Neutrophil (primary cell): Measurements from ENCODE around the gene CFAP61.

Experiments
- H3K27ac ChIP-seq: fragments of 200-600 bp; sonication (generic); 2 replicates; pipeline ENCODE4 v1.5.1; 2016; ENCODE audit warnings: mild to moderate bottlenecking, moderate library complexity
- H3K27me3 ChIP-seq: fragments of 200-600 bp; sonication (generic); 2 replicates; pipeline ENCODE4 v1.6.0; 2016; ENCODE audit warnings: mild to moderate bottlenecking
- H3K36me3 ChIP-seq: fragments of 200-600 bp; sonication (generic); 2 replicates; pipeline ENCODE4 v1.5.1; 2017
- H3K4me1 ChIP-seq, 2 experiments: fragments of 200-600 bp in 1 of 2; sonication (generic) in 1 of 2; 1 replicate in 1 of 2; 2 replicates in 1 of 2; pipeline versions ENCODE4 v1.5.1 to v1.6.1; 2013 to 2016; ENCODE audit warnings: low read depth in 1 of 2, low read length in 1 of 2, mild to moderate bottlenecking in 1 of 2, moderate library complexity in 1 of 2; ENCODE audit not compliant: control insufficient read depth in 1 of 2, insufficient read depth in 1 of 2
- H3K4me3 ChIP-seq, 2 experiments: fragments of 200-600 bp in 1 of 2; sonication (generic) in 1 of 2; 1 replicate in 1 of 2; 2 replicates in 1 of 2; pipeline ENCODE4 v1.5.1; 2013 to 2016; ENCODE audit warnings: low read depth in 1 of 2, low read length in 1 of 2, mild to moderate bottlenecking in 1 of 2, moderate library complexity in 1 of 2
- H3K9me3 ChIP-seq: fragments of 200-600 bp; sonication (generic); 2 replicates; pipeline ENCODE4 v1.5.1; 2016
- TF ChIP-seq, protein P1 (sequence below): fragments of 200-600 bp; sonication (generic); IDR thresholded peaks from 2 replicates; pipeline ENCODE4 v1.5.1; 2016; ENCODE audit warnings: antibody characterized with exemption

CFAP61 gene

GRCh38 chr20:20286061-20286460 lies 233.7 kb downstream of the CFAP61 start:
- Histone ChIP-seq H3K27ac (no peak overlapping the region), H3K4me1 (no peaks in the 10 kb centered on the region), H3K27me3 (peaks cover 4% of the 10 kb centered on the region), H3K36me3 (no peaks in the 10 kb centered on the region), H3K4me3 (no peak overlapping the region), H3K9me3 (no peaks in the 10 kb centered on the region)
- TF ChIP-seq, protein P1, sequence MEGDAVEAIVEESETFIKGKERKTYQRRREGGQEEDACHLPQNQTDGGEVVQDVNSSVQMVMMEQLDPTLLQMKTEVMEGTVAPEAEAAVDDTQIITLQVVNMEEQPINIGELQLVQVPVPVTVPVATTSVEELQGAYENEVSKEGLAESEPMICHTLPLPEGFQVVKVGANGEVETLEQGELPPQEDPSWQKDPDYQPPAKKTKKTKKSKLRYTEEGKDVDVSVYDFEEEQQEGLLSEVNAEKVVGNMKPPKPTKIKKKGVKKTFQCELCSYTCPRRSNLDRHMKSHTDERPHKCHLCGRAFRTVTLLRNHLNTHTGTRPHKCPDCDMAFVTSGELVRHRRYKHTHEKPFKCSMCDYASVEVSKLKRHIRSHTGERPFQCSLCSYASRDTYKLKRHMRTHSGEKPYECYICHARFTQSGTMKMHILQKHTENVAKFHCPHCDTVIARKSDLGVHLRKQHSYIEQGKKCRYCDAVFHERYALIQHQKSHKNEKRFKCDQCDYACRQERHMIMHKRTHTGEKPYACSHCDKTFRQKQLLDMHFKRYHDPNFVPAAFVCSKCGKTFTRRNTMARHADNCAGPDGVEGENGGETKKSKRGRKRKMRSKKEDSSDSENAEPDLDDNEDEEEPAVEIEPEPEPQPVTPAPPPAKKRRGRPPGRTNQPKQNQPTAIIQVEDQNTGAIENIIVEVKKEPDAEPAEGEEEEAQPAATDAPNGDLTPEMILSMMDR = no peak

DNA sequence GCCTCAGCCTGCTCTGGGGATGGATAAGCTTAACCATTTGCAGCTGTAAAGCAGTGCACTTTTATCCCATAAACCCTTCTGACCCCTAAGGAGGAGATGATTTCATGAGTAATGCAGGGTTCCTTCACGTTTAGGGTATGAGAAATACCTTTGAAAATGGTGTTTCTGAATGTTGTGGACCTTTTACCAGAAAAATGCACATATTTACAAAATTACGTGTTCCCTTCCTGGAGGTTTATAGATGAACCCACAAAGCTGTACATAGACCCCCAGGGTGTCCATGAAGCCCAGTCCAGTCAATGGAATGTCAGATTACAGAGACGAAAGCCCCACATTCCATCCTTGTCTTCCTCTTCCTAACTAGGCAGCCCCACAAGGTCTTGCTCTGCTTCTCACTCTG lies 237.0 kb downstream of the CFAP61 start:
- Histone ChIP-seq H3K36me3 (no peaks in the 10 kb centered on the region), H3K4me3 (no peak overlapping the region), H3K4me1 (no peaks in the 10 kb centered on the region), H3K27me3 (peaks cover 4% of the 10 kb centered on the region), H3K9me3 (no peaks in the 10 kb centered on the region), H3K27ac (no peak overlapping the region)
- TF ChIP-seq, protein P1 = no peak

GRCh38 chr20:20292472-20292871 lies 240.1 kb downstream of the CFAP61 start:
- no peak overlapping the region for H3K4me3 ChIP-seq
- H3K9me3 ChIP-seq = no peaks in the 10 kb centered on the region
- no peaks in the 10 kb centered on the region for H3K27me3 ChIP-seq
- no peaks in the 10 kb centered on the region for H3K4me1 ChIP-seq
- H3K27ac ChIP-seq = no peak overlapping the region
- H3K36me3 ChIP-seq = no peaks in the 10 kb centered on the region
- TF ChIP-seq, protein P1 = no peak

- no peak overlapping the region for H3K4me3 ChIP-seq
- H3K4me1 ChIP-seq = no peaks in the 10 kb centered on the region
- H3K27me3 ChIP-seq = no peaks in the 10 kb centered on the region
- H3K9me3 ChIP-seq = no peaks in the 10 kb centered on the region
- no peak overlapping the region for H3K27ac ChIP-seq
- no peaks in the 10 kb centered on the region for H3K36me3 ChIP-seq
- TF ChIP-seq, protein P1 = no peak
Observed at GRCh38 chr20:20293141-20293540, 240.8 kb downstream of the CFAP61 start.

DNA sequence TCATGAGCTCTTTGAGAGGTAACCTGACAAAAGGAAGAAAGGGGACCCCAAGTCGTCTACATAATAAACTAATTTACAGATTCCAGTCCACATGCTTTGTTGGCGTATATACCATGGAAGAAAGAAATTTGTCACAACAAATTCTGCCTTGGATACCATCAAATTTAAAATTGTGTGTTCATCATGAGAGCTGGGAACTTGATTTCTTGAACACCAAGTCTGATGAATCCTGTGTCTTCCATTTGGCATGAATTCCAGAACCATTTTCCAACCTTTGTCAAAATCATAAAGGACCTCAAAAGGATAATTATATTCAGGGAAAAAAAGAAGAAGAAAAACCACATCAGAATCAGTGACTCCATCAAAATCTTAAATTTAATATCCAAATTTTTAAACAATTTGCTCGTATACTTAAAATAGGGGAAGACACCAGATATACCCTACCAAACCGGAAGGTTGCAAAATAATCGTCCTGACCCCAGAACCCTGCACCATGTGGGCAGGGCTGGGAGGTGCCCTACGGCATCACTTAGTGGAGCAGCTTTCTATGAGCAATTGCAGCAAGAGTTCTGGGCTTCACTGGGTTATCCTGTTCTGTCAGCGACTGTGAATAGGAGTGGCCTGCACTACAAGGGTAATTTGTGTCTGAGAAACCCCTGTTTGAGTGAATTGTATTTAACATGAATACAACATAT lies 241.5 kb downstream of the CFAP61 start:
- H3K27ac ChIP-seq = no peak overlapping the region
- no peaks in the 10 kb centered on the region for H3K36me3 ChIP-seq
- no peaks in the 10 kb centered on the region for H3K9me3 ChIP-seq
- TF ChIP-seq, protein P1 = no peak
- H3K27me3 ChIP-seq = no peaks in the 10 kb centered on the region
- H3K4me1 ChIP-seq = no peaks in the 10 kb centered on the region
- no peak overlapping the region for H3K4me3 ChIP-seq
